HepG2 (cell line): ENCODE data around the gene MRPL3. TPM values are rescaled to one million over a fixed set of nuclear protein-coding genes. Genes with fewer than 3 reads are reported as not detected.

Experiments
- ASH2L ChIP-seq: fragments of 300-600, 200-600 bp; sonication (generic); IDR thresholded peaks from 2 replicates; pipeline ENCODE4 v1.7.0; 2017; ENCODE audit warnings: low read depth, mild to moderate bottlenecking, moderate library complexity, mixed read lengths, low read length; ENCODE audit not compliant: insufficient read length
- CBX5 ChIP-seq: sonication (generic); formaldehyde crosslinking; IDR thresholded peaks from 2 replicates; pipeline ENCODE4 v1.4.0; 2020; ENCODE audit warnings: missing genetic modification reagents, borderline replicate concordance
- GPN1 ChIP-seq: sonication (generic); formaldehyde crosslinking; IDR thresholded peaks from 2 replicates; pipeline ENCODE4 v1.5.1; 2020; ENCODE audit warnings: missing genetic modification reagents, borderline replicate concordance
- IKZF1 ChIP-seq: fragments of 450-650 bp; IDR thresholded peaks from 2 replicates; pipeline ENCODE4 v1.7.1; 2016
- KAT2B ChIP-seq: fragments of 150-350 bp; IDR thresholded peaks from 2 replicates; pipeline ENCODE4 v1.6.1; 2014; ENCODE audit warnings: low read depth, low read length, borderline replicate concordance
- MIER3 ChIP-seq: IDR thresholded peaks from 2 replicates; pipeline ENCODE4 v1.6.1; 2016; ENCODE audit warnings: missing compliant biosample characterization, borderline replicate concordance
- RARA ChIP-seq: IDR thresholded peaks from 2 replicates; pipeline ENCODE4 v1.6.1; 2016; ENCODE audit warnings: missing genetic modification reagents, missing compliant biosample characterization
- THAP9 ChIP-seq: sonication (generic); formaldehyde crosslinking; IDR thresholded peaks from 2 replicates; pipeline ENCODE4; 2020; ENCODE audit warnings: missing genetic modification reagents, mild to moderate bottlenecking, borderline replicate concordance
- YEATS2 ChIP-seq: sonication (generic); formaldehyde crosslinking; IDR thresholded peaks from 2 replicates; pipeline ENCODE4 v1.4.0; 2020; ENCODE audit warnings: missing genetic modification reagents, borderline replicate concordance
- YEATS4 ChIP-seq: sonication (generic); formaldehyde crosslinking; IDR thresholded peaks from 2 replicates; pipeline ENCODE4 v1.4.0; 2020; ENCODE audit warnings: missing genetic modification reagents, borderline replicate concordance
- ZBTB14 ChIP-seq: sonication (generic); formaldehyde crosslinking; IDR thresholded peaks from 2 replicates; pipeline ENCODE4 v1.4.0; 2020; ENCODE audit warnings: missing genetic modification reagents
- ZBTB7A ChIP-seq: sonication (generic); formaldehyde crosslinking; IDR thresholded peaks from 2 replicates; pipeline ENCODE4 v1.8.0; 2022; ENCODE audit warnings: mild to moderate bottlenecking, missing genetic modification reagents
- ZHX1 ChIP-seq: sonication (generic); formaldehyde crosslinking; IDR thresholded peaks from 2 replicates; pipeline ENCODE4 v1.8.1; 2022; ENCODE audit warnings: low read depth, mild to moderate bottlenecking, missing genetic modification reagents
- ZNF331 ChIP-seq: sonication (generic); formaldehyde crosslinking; IDR thresholded peaks from 2 replicates; pipeline ENCODE4 v1.4.0; 2020; ENCODE audit warnings: missing genetic modification reagents
- ZNF337 ChIP-seq: sonication (generic); formaldehyde crosslinking; IDR thresholded peaks from 2 replicates; pipeline ENCODE4 v1.5.1; 2020; ENCODE audit warnings: missing genetic modification reagents, low read depth, mild to moderate bottlenecking, borderline replicate concordance
- ZNF33A ChIP-seq: sonication (generic); formaldehyde crosslinking; IDR thresholded peaks from 2 replicates; pipeline ENCODE4 v1.5.1; 2020; ENCODE audit warnings: missing genetic modification reagents, mild to moderate bottlenecking, moderate library complexity, borderline replicate concordance
- ZNF34 ChIP-seq: sonication (generic); formaldehyde crosslinking; IDR thresholded peaks from 2 replicates; pipeline ENCODE4 v1.4.0; 2020; ENCODE audit warnings: mild to moderate bottlenecking, missing genetic modification reagents, borderline replicate concordance
- ZNF605 ChIP-seq: sonication (generic); formaldehyde crosslinking; IDR thresholded peaks from 2 replicates; pipeline ENCODE4 v1.8.0; 2022; ENCODE audit warnings: mild to moderate bottlenecking, missing genetic modification reagents
- ZNF629 ChIP-seq: sonication (generic); formaldehyde crosslinking; conservative IDR thresholded peaks from 2 replicates; pipeline ENCODE4 v1.5.0; 2020; ENCODE audit warnings: missing genetic modification reagents
- ZNF761 ChIP-seq: sonication (generic); formaldehyde crosslinking; conservative IDR thresholded peaks from 2 replicates; pipeline ENCODE4 v1.4.0; 2020; ENCODE audit warnings: mild to moderate bottlenecking, missing genetic modification reagents
- ZSCAN5A ChIP-seq: sonication (generic); formaldehyde crosslinking; IDR thresholded peaks from 2 replicates; pipeline ENCODE4 v1.8.0; 2022; ENCODE audit warnings: mild to moderate bottlenecking, missing genetic modification reagents, borderline replicate concordance
- polyA plus RNA-seq, 8 experiments: library from polyadenylated mRNA; depleted of rRNA in 3 of 8; stranded (reverse) in 7 of 8; unstranded in 1 of 8; fragments of >200 nt; fragmentation: Illumina TruSeq in 4 of 8; extraction: Trizol in 4 of 8; gene quantifications; 2 replicates each; pipeline versions ENCODE4 v1.2.1 to v1.2.3, GENCODE V29; 2011 to 2016; ENCODE audit warnings: low read depth in 4 of 8, missing spikeins in 1 of 8, mixed read lengths in 1 of 8; ENCODE audit not compliant: insufficient read depth in 1 of 8
- total RNA-seq, 5 experiments: library from RNA; depleted of rRNA; stranded (reverse); fragments of >200 nt; fragmentation: Illumina TruSeq; extraction: Trizol; gene quantifications; 2 replicates each; pipeline ENCODE4 v1.2.3, GENCODE V29; 2016; ENCODE audit warnings: low read depth in 1 of 5

Gene MRPL3
- total and polyA plus RNA-seq, 2 of the 13 experiments (the other 11 are each of a cell fraction or from before 2014, with no cell fraction given) = 114 to 172 TPM

GRCh38 chr3:131502530-131503319 is at the start of gene MRPL3 (continued):
- peak; percentile 91 for TF ChIP-seq ZNF331 (CRISPR knock-in tag)
- TF ChIP-seq ZNF605 (CRISPR knock-in tag) = peak; percentile 93
- TF ChIP-seq RARA (CRISPR knock-in tag) = peak; percentile 75
- TF ChIP-seq YEATS2 (CRISPR knock-in tag) = peak; percentile 97
- no peak for TF ChIP-seq ZNF34 (CRISPR knock-in tag)
- TF ChIP-seq ZBTB14 (CRISPR knock-in tag) = peak; percentile 61; the same call in 1 of the 2 replicates
- TF ChIP-seq ZSCAN5A (CRISPR knock-in tag) = peak; percentile 95
- TF ChIP-seq GPN1 = 0 out of 2 replicates have a peak, but pooled peaks have one; percentile 73
- peak; percentile 99 for TF ChIP-seq CBX5 (CRISPR knock-in tag)
- 0 out of 2 replicates have a peak, but pooled peaks have one; percentile 80 for TF ChIP-seq ZNF33A (CRISPR knock-in tag)
- TF ChIP-seq IKZF1 = no peak
- TF ChIP-seq ZNF761 = peak; percentile 86
- no peak for TF ChIP-seq KAT2B
- peak; percentile 100 for TF ChIP-seq YEATS4 (CRISPR knock-in tag)
- TF ChIP-seq ZBTB7A (CRISPR knock-in tag) = peak; percentile 95
- peak; percentile 25; the same call in 1 of the 2 replicates for TF ChIP-seq ZNF629 (CRISPR knock-in tag)
- peak; percentile 80 for TF ChIP-seq MIER3 (CRISPR knock-in tag)
- TF ChIP-seq THAP9 (CRISPR knock-in tag) = peak; percentile 98
- TF ChIP-seq ZNF337 (CRISPR knock-in tag) = peak; percentile 88; the same call in 1 of the 2 replicates
- peak; percentile 79 for TF ChIP-seq ZHX1 (CRISPR knock-in tag)
- peak; percentile 99 for TF ChIP-seq ASH2L
